PC-3 (cell line): Measurements from ENCODE around the gene TNNI3.

Experiments used
- CTCF ChIP-seq: fragments of 300-600 bp; sonication (generic); conservative IDR thresholded peaks from 2 replicates; pipeline ENCODE4 v1.5.1; 2017; ENCODE audit warnings: antibody characterized with exemption, low read depth, mild to moderate bottlenecking, low read length
- EZH2 ChIP-seq: fragments of 300-600 bp; sonication (generic); IDR thresholded peaks from one replicate; pipeline ENCODE4 v1.6.1; 2017; ENCODE audit warnings: antibody characterized with exemption, mild to moderate bottlenecking, low read length; ENCODE audit not compliant: unreplicated experiment
- EZH2phosphoT487 ChIP-seq: fragments of 300-600 bp; sonication (generic); IDR thresholded peaks from 2 replicates; pipeline ENCODE4 v1.6.1; 2018; ENCODE audit warnings: mild to moderate bottlenecking, antibody characterized with exemption, low read length, borderline replicate concordance

- TF ChIP-seq CTCF = no peak
- no peak for TF ChIP-seq EZH2
- no peak for TF ChIP-seq EZH2phosphoT487
These were observed 23.7 kb downstream of the TNNI3 start for GRCh38 chr19:55133639-55134444.
